ENCODE measurements around the gene PDZRN3.
"Not testable (repeated sequence)": the region's sequence is repeated elsewhere in the genome, so short reads cannot be mapped to it uniquely, and the experiment has no call there.

PDZRN3 gene

GRCh38 chr3:73485877-73486330 is 138.8 kb downstream of the PDZRN3 start:
- DNase-seq (ENCODE audit: low spot score), result no peak

DNA sequence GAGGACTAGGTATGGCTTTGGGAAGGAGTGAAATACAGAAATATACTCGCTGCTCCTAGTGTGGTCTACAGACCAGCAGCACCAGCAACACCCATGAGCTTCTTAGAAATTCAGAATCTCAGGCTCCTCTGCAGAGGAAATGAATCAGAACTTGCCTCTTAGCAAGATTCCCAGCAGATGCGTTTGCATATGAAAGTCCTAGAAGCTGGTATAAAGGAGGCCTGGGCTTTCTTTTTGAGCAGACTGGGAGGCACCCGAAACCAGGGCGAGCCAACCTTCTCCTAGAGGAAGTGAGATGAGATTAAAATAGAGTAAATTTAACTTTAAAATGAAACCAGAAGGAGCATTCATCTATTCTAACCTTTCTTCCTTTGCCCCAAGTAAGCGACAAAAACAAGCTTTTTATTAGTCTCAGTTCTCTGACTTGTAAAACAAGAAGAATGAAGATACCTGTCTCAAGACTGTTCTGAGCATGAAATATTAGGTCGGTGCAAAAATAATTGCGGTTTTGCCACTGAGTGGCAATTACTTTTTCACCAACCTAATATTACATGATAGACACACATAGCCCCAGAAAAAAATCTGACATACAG is 140.0 kb downstream of the PDZRN3 start:
- no peak for DNase-seq (ENCODE audit: low spot score)

DNA sequence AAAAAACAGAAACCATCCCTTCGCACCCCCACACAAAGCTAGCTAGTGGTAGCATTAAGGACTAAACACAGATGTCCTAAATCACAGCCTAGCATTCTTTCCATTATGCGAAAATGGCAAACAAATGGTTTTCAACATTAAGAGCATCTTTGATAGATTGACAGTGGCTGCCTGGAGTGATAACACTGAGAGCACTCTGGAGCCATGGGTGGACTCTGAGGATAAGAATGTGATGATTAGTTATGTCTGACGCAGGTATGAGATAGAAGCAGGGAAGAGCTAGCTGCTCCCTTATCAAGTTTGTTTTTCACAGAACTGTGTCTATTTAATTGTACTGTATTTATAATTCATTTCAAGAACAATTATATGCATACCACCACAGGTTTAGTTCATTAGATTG is 142.9 kb downstream of the PDZRN3 start:
- DNase-seq (ENCODE audit: low spot score), result no peak

- no peak for DNase-seq (ENCODE audit: low spot score)
These were observed 144.5 kb downstream of the PDZRN3 start for GRCh38 chr3:73480187-73480672.

GRCh38 chr3:73479325-73479724 is 145.4 kb downstream of the PDZRN3 start:
- DNase-seq (ENCODE audit: low spot score), result no peak

- no peak for DNase-seq (ENCODE audit: low spot score)
These were observed 145.9 kb downstream of the PDZRN3 start for GRCh38 chr3:73478858-73479257.

DNA sequence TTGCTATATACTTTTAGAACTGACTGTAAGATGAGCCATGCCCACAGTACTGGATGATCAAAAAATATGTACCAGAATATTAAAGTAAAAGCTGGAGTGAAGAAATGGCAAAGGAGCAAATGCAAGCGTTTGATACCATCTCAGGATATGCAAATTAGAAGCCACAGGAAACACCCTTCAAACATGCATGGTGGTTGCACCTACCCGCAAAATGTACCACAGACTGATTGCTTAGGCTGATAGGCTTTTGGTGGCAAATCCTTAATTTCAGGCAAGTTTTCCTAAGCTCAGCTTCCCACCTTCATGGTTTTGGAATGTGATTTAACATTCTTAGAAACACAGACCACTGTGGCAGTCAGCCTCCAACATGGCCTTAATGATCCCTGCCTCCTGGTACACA is 149.0 kb downstream of the PDZRN3 start:
- DNase-seq (ENCODE audit: low spot score), result no peak

DNA sequence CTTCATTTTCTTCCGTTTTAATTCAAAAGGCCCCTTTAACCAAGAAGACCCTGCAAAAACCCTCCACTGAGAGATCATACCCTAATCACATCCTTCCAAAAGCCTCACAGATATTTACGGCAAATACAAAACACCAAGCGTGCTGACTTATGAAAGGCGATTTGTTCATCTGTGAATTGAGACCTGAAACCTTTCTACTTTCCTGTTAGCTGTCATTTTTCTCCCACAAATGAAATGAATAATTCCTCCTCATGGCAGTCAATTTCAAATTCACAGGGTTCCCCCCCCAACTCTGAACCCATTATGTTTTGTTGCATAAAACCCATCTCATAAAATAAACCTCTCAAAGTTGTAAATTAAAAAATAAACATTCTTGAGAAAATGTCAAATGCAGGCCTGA is 149.6 kb downstream of the PDZRN3 start:
- no peak for DNase-seq (ENCODE audit: low spot score)

GRCh38 chr3:73474619-73475018 is 150.1 kb downstream of the PDZRN3 start:
- no peak for DNase-seq (ENCODE audit: low spot score)

- no peak for DNase-seq (ENCODE audit: low spot score)
These were observed 150.8 kb downstream of the PDZRN3 start for GRCh38 chr3:73473898-73474416.

GRCh38 chr3:73473181-73473897 is 151.4 kb downstream of the PDZRN3 start:
- no peak for DNase-seq (ENCODE audit: low spot score)

DNA sequence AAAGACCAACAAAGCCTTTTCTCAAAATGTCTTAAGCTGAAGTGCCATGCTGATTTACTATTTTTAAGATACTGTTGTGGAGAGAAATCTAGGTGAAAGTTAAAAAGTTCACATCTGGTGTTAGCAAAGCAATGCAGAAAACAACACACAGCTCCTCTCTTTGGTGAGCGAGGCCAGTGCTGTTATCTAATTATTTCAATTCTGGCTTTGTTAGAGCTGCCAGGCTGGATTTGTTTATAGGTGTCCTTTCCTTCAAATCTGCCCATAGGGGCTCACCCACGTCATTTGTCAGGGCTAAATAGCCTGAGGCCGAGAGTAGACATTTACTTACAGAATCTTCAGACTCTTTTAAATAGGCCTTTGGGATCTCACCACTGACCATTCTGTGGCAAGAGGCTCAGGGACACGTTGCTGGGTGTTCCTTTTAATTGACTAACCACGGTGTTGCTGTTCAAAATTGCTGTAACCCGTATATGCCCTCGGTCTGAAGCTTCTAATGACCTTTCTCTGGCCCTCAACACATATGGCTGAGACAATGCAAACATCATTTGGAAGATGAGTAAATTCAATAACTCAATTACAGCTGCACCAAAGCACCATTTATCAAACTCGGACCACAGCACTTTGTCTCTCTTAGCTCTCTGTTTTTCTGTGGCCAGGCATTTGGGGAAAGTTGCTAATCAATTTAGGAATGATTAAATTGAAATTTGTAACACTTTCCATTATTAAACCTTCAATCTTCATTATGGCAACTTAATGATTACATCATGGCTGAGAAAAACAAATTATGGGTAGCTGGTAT is 152.6 kb downstream of the PDZRN3 start:
- no peak for DNase-seq (ENCODE audit: low spot score)

GRCh38 chr3:73470860-73471259 is 153.9 kb downstream of the PDZRN3 start:
- DNase-seq (ENCODE audit: low spot score), result no peak

DNA sequence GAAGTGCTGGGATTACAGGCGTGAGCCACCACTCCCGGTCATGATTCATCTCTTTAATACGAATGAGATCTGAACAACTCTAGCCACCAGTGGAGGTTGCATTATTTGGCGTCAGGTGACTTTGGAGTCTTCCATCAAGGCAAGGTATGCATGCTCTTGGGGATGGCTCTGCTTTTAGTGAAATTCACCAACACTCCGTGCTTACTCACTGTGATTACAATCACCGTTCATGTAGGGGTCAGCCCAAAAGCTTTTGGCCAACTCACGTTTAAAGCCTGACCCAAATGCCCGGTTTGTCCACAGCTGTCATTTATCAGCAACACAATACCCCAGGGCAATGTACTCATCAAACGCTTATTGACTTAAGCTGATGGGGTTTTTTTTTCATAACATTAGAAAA is 155.4 kb downstream of the PDZRN3 start:
- DNase-seq (ENCODE audit: low spot score), result no peak

GRCh38 chr3:73467211-73467610 is 157.5 kb downstream of the PDZRN3 start:
- no peak for DNase-seq (ENCODE audit: low spot score)

DNA sequence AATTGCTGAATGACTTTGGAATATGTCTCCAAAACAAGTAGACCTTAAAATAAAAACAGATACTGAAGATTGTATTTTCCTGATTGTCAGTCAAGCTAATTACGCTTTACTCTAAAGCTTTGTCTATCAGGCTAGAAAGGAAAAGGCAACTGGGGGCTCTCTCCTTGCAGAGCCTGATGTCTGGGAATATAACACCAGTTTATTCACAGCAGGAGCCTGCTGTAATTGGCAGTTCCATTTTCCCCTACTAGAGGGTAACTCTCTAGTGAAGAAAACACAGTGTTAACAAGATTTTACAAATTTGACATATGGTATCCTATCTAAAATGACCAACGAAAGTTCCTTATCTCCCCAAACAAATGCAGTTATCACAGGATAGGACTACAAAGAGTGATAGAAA is 158.8 kb downstream of the PDZRN3 start:
- DNase-seq (ENCODE audit: low spot score), result no peak

- DNase-seq (ENCODE audit: low spot score), result not testable (repeated sequence)
These were observed 160.6 kb downstream of the PDZRN3 start for GRCh38 chr3:73464126-73464525.

DNA sequence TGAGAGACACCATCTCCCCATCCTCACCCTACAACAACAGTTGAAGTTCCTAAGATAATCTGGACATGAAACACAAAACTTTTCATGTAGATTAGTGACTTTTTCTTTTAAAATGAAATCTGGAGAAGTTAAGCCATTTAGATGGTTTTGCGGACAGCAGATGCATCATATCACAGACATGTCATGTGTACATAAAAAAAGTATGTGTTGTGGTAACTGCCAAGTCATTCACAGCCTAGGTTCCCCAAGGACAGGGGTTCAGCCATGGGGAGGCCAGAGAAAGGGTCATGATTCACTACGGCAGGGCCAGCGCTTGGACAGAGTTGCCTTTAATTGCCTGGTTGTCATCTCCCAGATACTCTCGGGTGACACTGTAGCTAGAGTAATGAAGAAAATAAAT is 163.2 kb downstream of the PDZRN3 start:
- DNase-seq (ENCODE audit: low spot score), result no peak

DNA sequence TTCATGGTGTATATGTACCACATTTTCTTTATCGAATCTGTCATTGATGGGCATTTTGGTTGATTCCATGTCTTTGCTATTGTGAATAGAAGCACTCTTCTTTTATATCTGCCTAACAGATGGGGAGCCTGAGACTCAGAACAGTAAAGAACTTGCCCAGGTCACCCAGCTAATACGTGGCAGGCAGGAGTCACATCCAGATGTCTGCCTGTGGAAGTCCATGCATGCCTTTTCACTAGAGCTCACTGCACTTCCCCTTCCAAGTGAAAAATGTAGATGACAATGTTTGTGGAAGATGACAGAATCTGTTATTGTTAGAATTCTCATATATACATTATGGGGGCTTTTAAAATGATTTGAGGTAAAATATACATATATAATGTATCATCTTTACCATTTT is 165.0 kb downstream of the PDZRN3 start:
- no peak for DNase-seq (ENCODE audit: low spot score)

- no peak for DNase-seq (ENCODE audit: low spot score)
These were observed 171.1 kb downstream of the PDZRN3 start for GRCh38 chr3:73453666-73454065.

GRCh38 chr3:73452729-73453128 is 172.0 kb downstream of the PDZRN3 start:
- no peak for DNase-seq (ENCODE audit: low spot score)

DNA sequence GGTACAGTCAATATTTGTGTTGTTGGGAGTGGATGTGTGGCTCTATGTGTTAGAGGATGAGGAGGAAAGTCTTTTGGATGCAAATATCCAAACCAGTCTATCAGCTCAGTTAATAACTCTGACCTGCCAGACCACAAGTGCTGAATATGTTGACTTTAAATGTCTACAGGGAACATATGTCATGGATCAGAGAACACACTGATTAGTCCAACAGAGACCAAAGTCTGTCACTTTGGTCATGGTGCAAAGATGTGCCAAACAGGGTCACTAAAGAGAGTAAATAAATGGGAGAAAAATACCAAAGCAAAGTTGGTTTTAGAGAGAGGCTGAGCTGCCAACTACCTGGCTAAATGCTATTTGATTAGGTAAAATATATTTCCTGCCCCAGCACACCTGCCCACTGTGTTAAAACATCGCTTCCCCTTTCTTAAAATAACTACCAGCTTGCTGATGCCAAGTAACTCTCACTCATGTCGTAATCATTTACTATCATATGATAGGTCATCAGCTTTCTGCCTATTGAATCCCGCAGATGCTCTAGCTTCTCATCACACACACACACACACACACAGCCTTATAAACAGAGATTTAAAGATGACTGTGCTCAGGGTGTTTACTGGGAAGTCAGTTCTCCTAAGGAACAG is 173.3 kb downstream of the PDZRN3 start:
- DNase-seq (ENCODE audit: low spot score), result no peak
